NCI-H1092 (cell line): ENCODE data around the gene LRRC37A3.
A peak's percentile ranks its signal among the peaks of the same experiment; 100 is the strongest.
"Not testable (repeated sequence)": the region's sequence is repeated elsewhere in the genome, so short reads cannot be mapped to it uniquely, and the experiment has no call there.

Source experiments
- DNase-seq: peaks from one replicate; lab custom pipeline; 2025; lab: John Stamatoyannopoulos, UW

The LRRC37A3 gene

DNA sequence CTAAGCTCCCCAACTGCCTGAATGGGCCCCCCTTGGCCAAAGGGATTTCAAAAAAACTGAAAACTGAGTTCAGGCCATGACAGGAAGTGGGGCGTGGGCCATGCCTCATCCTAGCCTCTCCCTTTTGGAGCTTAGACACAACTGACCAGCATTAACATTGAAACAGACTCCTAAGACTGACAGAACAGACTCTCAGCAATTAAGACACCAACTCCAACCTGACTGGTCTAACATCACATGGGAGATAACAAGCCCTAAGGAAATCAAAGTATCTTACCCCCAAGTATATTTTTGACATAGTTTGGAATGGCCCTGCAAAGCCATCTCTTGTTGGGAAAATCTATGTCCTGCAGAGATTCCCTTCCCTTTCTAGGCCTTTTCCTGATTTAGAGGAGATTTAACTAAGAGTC, 88.6 kb downstream of the LRRC37A3 start:
- DNase-seq: not testable (repeated sequence)

DNA sequence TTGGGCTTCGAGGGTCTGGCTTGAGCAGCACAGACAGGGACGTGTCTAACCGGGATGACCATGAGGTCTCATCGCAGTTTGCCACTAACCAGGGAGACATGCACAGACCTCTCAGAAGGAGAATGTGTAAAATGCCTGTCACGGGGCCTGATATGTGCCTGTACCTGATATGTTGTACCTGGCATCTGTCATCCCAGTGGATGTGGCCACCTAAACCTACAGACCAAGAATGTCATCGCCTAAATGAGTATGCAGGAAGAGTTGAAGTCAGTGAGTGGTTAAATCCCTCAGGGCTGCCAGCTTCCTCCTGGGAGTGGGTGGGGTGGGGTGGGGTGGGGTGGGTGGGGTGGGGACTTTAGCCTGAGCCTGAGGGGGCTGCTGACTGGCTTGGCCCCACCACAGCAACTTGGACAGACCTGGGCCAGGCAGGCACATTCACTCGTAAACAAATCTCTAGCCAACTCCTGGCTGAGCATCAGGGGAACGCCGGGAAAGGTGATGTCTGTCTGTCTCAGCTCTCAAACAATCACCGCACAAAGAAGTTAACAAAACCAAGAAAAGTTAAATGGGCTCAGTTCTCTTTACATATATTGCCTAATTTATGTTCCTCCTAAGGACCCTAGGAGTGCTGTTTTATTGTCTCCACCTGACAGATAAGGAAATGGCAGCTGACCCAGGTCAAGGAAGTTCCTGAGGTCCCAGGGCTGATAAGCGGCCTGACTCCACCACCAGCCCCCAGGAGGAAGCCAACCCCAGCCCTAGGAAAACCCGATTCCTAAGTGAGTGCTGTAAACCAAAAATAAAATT, 89.3 kb downstream of the LRRC37A3 start:
- DNase-seq: not testable (repeated sequence)

DNA sequence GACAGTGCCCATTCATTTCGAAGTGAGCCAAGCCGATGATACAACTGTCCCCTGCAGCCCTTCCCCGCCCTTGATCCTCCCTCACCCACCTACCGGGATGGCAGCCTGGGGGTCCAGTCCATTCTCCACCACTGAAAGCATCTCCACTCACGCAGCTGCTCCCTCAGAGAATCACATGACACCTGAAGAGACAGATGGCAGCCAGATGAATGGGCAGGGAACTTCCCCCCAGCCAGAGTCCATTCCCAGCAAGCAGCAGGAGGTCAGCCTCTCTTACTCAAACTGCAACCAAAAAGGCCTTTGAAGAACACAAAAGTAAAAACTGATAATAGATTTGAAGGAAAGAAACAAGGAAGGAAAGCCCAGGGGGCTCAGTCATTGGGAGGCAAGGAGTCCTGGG, 90.2 kb downstream of the LRRC37A3 start:
- not testable (repeated sequence) for DNase-seq

- not testable (repeated sequence) for DNase-seq
Observed at GRCh38 chr17:64818904-64819303, 100.4 kb downstream of the LRRC37A3 start.

- DNase-seq: not testable (repeated sequence)
Observed at GRCh38 chr17:64815833-64816198, 103.5 kb downstream of the LRRC37A3 start.

DNA sequence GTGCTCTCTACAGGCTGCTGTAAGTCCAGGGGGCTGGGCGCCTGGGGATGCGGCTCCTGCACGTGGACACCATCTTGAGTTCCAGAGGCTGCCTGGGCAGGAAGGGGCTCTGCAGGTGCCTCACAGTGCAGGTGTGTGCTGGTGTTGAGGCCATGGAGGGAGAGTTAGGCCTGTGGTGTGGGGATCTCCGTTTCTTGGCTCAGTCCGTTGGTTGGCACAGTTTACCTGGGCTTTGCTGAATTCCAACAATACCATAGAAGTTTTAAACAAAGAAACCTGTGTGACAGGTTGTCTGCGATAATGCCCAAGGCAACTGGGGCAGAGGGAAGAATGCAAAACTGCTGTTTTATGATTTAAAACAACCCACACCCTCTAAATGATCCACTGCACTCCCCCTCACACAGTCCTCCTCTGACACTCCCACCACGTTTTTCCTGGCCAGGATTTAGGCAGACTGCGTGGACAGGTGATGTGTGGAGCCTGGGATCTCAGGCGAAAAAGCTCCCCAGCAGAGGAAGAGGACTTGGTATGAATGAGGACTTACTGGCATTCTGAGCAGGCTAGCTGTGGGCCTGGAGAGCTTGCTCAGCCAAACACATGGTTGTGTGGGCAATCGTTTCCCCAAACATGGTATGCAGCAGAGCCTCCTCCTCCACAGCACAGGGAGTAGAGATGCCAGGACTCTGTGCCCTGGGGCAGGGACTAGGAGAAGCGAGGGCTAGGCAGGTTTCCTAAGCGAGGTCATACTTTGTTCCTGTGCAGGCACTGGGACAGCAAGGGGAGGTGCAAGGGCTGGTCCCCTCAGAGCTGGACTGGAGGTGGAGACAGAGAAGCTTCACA, 104.1 kb downstream of the LRRC37A3 start:
- DNase-seq: not testable (repeated sequence)

DNA sequence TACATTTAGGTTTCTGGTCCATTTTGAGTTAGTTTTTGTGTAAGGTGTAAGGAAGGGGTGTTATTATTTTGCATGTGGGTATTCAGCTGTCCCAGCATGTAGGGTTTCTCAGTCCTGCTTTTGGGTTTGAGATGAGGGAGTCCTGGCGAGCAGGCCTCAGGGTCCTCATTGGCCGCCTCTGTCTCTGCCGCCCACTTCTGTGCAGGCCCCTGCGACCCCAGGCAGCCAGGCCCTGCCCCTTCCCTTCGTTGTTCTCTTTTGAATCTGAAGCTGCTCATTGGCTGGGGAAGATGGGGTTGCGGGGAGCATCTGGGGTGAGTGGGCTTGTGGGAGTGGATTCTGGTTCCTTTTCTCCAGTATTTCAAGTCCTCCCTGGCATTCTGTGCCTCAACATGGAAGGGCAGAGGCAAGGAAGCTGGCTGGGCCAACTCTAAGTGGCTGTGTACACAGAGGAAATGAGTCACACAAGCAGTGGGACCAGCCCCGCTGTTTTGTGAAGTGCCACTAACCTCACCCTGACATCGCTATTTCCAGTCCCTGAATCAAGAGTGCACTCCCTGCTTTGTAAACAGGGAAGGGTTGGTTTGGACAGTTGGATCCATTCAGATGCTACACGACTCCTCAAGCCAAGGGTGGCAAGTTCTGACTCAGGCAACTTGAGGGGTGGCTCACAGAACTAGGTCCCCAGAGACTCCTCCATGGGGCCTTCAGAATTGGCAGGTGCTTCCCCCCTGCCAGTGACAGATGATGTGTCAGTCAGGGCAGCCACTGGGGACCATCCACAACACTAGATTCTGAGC, 110.9 kb downstream of the LRRC37A3 start:
- peak; percentile 8 for DNase-seq
